Keratinocyte (primary cell): ENCODE measurements around the gene EPB41L4B. TPM values are rescaled to one million over a fixed set of nuclear protein-coding genes. Genes with fewer than 3 reads are reported as not detected.
"Not testable (repeated sequence)": the region's sequence is repeated elsewhere in the genome, so short reads cannot be mapped to it uniquely, and the experiment has no call there.

Source experiments
- DNase-seq: peaks from one replicate; pipeline ENCODE4 v3.0.0-alpha.2; 2011; ENCODE audit warnings: low read depth, missing footprints, low spot score
- FAIRE-seq: peaks from 2 replicates; lab custom pipeline; 2011; peaks lifted over from hg19 to GRCh38; lab: Jason Lieb, UNC
- H2AFZ ChIP-seq: 2 replicates; pipeline ENCODE4 v1.6.0; 2012; ENCODE audit warnings: low read length, control low read depth, inconsistent platforms; ENCODE audit not compliant: control insufficient read depth
- H3K27ac ChIP-seq: 2 replicates; pipeline ENCODE4 v1.5.1; 2011; ENCODE audit warnings: low read length; ENCODE audit not compliant: control insufficient read depth, insufficient read depth
- H3K27me3 ChIP-seq: 3 replicates; pipeline ENCODE4 v1.6.0; 2011; ENCODE audit warnings: low read length; ENCODE audit not compliant: control insufficient read depth, insufficient read depth; ENCODE audit errors: extremely low read depth
- H3K36me3 ChIP-seq, 2 experiments: 2 replicates in 1 of 2; 3 replicates in 1 of 2; pipeline ENCODE4 v1.5.1; 2011; ENCODE audit warnings: low read length in 2 of 2, mild to moderate bottlenecking in 1 of 2; ENCODE audit not compliant: control insufficient read depth in 2 of 2, insufficient read depth in 2 of 2; ENCODE audit errors: extremely low read depth in 1 of 2
- H3K4me1 ChIP-seq: 3 replicates; pipeline ENCODE4 v1.5.1; 2011; ENCODE audit warnings: low read length; ENCODE audit not compliant: control insufficient read depth, insufficient read depth; ENCODE audit errors: extremely low read depth
- H3K4me2 ChIP-seq: 3 replicates; pipeline ENCODE4 v1.6.0; 2011; ENCODE audit warnings: low read depth, low read length; ENCODE audit not compliant: control insufficient read depth, insufficient read depth; ENCODE audit errors: extremely low read depth
- H3K4me3 ChIP-seq, 3 experiments: fragments of 200-600 bp in 1 of 3; sonication (generic) in 1 of 3; 2 replicates in 2 of 3; 3 replicates in 1 of 3; pipeline ENCODE4 v1.5.1; 2011 to 2016; ENCODE audit warnings: low read length in 3 of 3, mild to moderate bottlenecking in 3 of 3, control low read depth in 2 of 3, inconsistent platforms in 1 of 3, low read depth in 1 of 3, mixed read lengths in 1 of 3, mixed run types in 1 of 3, moderate library complexity in 1 of 3; ENCODE audit not compliant: control insufficient read depth in 2 of 3, insufficient read depth in 2 of 3; ENCODE audit errors: extremely low read depth in 1 of 3
- H3K79me2 ChIP-seq: 2 replicates; pipeline ENCODE4 v1.6.0; 2012; ENCODE audit warnings: low read length; ENCODE audit not compliant: control insufficient read depth, insufficient read depth
- H3K9ac ChIP-seq: 3 replicates; pipeline ENCODE4 v1.6.0; 2011; ENCODE audit warnings: low read length; ENCODE audit not compliant: control insufficient read depth, insufficient read depth; ENCODE audit errors: extremely low read depth
- H3K9me1 ChIP-seq: 3 replicates; pipeline ENCODE4 v1.6.0; 2011; ENCODE audit warnings: low read length; ENCODE audit not compliant: control insufficient read depth, insufficient read depth; ENCODE audit errors: extremely low read depth
- H3K9me3 ChIP-seq: 2 replicates; pipeline ENCODE4 v1.5.1; 2012; ENCODE audit warnings: low read depth, low read length; ENCODE audit not compliant: control insufficient read depth
- H4K20me1 ChIP-seq: 3 replicates; pipeline ENCODE4 v1.6.0; 2011; ENCODE audit warnings: low read length; ENCODE audit not compliant: control insufficient read depth, insufficient read depth; ENCODE audit errors: extremely low read depth
- EZH2 ChIP-seq: IDR thresholded peaks from one replicate; pipeline ENCODE4 v1.6.1; 2012; ENCODE audit warnings: inconsistent platforms, mild to moderate bottlenecking, low read length, moderate library complexity
- dilution Hi-C: fragments of 300-500 bp; cut with MboI; formaldehyde crosslinking; loops from one replicate; pipeline ENCODE4 v1.7.0; 2020; ENCODE audit warnings: low sequenced_read_pairs; ENCODE audit not compliant: extremely low pct_ligation_motif_present
- polyA plus RNA-seq, 5 experiments: library from polyadenylated mRNA; depleted of rRNA in 3 of 5; stranded (reverse) in 3 of 5; stranded (forward) in 1 of 5; unstranded in 1 of 5; fragments of >200 nt; gene quantifications; 1 replicate in 1 of 5; 2 replicates in 3 of 5; 3 replicates in 1 of 5; pipeline versions ENCODE4 v1.2.1 to v1.2.3, GENCODE V29; 2011 to 2012; ENCODE audit warnings: missing spikeins in 2 of 5, low read depth in 1 of 5, low replicate concordance in 1 of 5
- TF ChIP-seq, protein P1 (sequence below), 3 experiments: IDR thresholded peaks in 1 of 3; conservative IDR thresholded peaks in 1 of 3; optimal IDR thresholded peaks in 1 of 3; 2 replicates in 2 of 3; 3 replicates in 1 of 3; pipeline versions ENCODE3 to v1.5.1; 2011; ENCODE audit warnings: low read length in 3 of 3, mild to moderate bottlenecking in 3 of 3, moderate library complexity in 2 of 3, control low read depth in 1 of 3, inconsistent platforms in 1 of 3; ENCODE audit not compliant: insufficient read depth in 2 of 3; ENCODE audit errors: extremely low read depth in 1 of 3

Gene EPB41L4B
- polyA plus RNA-seq, 1 donor (not counting 4 experiments of a cell fraction or from before 2014, with no cell fraction given), result 13.7 TPM

DNA sequence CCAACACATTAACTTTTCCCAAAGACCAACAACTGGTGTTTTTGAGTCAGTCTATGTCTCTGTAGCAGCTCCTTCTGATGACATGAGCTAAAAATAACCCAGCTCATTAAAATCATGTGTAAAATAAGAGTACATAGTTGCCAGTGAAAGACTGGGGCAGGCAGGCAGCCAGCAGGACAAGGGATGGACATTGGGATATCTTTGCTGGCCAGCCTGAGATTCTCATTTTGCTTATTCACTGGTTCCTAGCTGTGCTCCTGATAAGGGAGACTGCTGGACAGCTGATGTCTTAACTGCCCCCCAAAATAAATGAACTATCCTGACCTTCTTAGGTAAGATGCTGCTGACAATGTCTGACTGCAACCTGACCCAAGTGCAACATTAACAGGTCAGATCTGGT is 33.9 kb downstream of the EPB41L4B start:
- Histone ChIP-seq H3K27ac (no peak overlapping the region), H3K9me3 (no peaks in the 10 kb centered on the region), H3K36me3 (no peaks in the 10 kb centered on the region), H2AFZ (no peak overlapping the region), H3K4me3 (no peak overlapping the region), H3K27me3 (no peaks in the 10 kb centered on the region), H3K79me2 (no peaks in the 10 kb centered on the region), H4K20me1 (peaks cover 2% of the 10 kb centered on the region), H3K9me1 (no peaks in the 10 kb centered on the region), H3K4me2 (no peak overlapping the region), H3K4me1 (peaks cover 4% of the 10 kb centered on the region), H3K9ac (no peak overlapping the region)
- FAIRE-seq (no peak), DNase-seq (no peak)
- TF ChIP-seq, protein P1, sequence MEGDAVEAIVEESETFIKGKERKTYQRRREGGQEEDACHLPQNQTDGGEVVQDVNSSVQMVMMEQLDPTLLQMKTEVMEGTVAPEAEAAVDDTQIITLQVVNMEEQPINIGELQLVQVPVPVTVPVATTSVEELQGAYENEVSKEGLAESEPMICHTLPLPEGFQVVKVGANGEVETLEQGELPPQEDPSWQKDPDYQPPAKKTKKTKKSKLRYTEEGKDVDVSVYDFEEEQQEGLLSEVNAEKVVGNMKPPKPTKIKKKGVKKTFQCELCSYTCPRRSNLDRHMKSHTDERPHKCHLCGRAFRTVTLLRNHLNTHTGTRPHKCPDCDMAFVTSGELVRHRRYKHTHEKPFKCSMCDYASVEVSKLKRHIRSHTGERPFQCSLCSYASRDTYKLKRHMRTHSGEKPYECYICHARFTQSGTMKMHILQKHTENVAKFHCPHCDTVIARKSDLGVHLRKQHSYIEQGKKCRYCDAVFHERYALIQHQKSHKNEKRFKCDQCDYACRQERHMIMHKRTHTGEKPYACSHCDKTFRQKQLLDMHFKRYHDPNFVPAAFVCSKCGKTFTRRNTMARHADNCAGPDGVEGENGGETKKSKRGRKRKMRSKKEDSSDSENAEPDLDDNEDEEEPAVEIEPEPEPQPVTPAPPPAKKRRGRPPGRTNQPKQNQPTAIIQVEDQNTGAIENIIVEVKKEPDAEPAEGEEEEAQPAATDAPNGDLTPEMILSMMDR (optimal IDR thresholded peaks at IDR 0.05 in 1 of 3, IDR thresholded peaks at IDR 0.05 in 1 of 3, conservative IDR thresholded peaks at IDR 0.05 in 1 of 3; ENCODE audit: extremely low read depth in 1 of 3, insufficient read depth in 2 of 3, low read length in 3 of 3), result no peak
- TF ChIP-seq EZH2, result no peak
- dilution Hi-C loops, result no loop called here

DNA sequence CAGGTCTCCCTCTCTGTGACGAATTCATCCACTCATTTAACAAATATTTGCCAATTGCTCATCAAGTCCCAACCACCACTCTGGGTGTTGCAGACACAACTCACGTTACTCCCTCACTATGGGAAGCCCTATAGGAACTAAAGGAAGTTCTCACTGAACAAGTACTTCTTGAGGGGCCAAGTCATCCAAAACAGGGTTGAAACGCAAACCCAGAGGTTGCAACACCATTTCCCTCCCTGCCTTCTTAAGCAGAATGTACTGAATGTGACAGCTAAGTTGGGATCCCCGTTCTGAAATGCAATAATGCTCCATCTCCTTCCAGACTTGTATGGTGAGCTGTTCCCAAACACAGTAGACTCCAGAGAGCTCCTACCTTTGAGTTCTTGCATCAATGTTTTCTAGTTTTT is 34.3 kb downstream of the EPB41L4B start:
- peaks cover 4% of the 10 kb centered on the region for H3K4me1 ChIP-seq
- no peak overlapping the region for H3K27ac ChIP-seq
- no peaks in the 10 kb centered on the region for H3K9me1 ChIP-seq
- TF ChIP-seq, protein P1 (optimal IDR thresholded peaks at IDR 0.05 in 1 of 3, IDR thresholded peaks at IDR 0.05 in 1 of 3, conservative IDR thresholded peaks at IDR 0.05 in 1 of 3; ENCODE audit: extremely low read depth in 1 of 3, insufficient read depth in 2 of 3, low read length in 3 of 3), result no peak
- no peak for TF ChIP-seq EZH2
- no peak overlapping the region for H3K9ac ChIP-seq
- no peaks in the 10 kb centered on the region for H3K79me2 ChIP-seq
- DNase-seq (no peak), FAIRE-seq (no peak)
- peaks cover 2% of the 10 kb centered on the region for H4K20me1 ChIP-seq
- H3K36me3 ChIP-seq, result no peaks in the 10 kb centered on the region
- H3K4me3 ChIP-seq, result no peak overlapping the region
- no peaks in the 10 kb centered on the region for H3K27me3 ChIP-seq
- dilution Hi-C loops, result no loop called here
- no peaks in the 10 kb centered on the region for H3K9me3 ChIP-seq
- no peak overlapping the region for H3K4me2 ChIP-seq
- no peak overlapping the region for H2AFZ ChIP-seq

DNA sequence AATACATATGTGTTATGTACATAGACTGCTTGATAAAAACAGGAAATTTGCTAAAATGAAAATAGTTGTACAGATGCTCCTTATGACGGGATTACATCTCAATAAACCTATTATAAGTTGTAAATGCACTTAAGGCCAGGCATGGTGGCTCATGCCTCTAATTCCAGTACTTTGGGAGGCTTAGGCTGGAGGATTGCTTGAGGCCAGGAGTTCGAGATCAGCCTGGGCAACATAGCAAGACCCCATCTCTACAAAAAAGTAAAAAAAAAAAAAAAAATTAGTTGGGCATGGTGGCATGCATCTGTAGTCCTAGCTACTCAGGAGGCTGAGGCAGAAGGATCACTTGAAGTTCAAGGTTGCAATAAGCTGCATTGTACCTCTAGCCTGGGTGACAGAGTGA is 37.2 kb downstream of the EPB41L4B start:
- H2AFZ ChIP-seq, FAIRE-seq, DNase-seq, H3K4me1 ChIP-seq, H3K27ac ChIP-seq, H3K79me2 ChIP-seq, H4K20me1 ChIP-seq, H3K36me3 ChIP-seq, H3K4me3 ChIP-seq, H3K4me2 ChIP-seq, H3K27me3 ChIP-seq, H3K9me3 ChIP-seq, H3K9ac ChIP-seq, H3K9me1 ChIP-seq, dilution Hi-C loops: not testable (repeated sequence)
